Measurements from ENCODE around the gene FRMD7. TPM values are rescaled to one million over a fixed set of nuclear protein-coding genes. Genes with fewer than 3 reads are reported as not detected.

Gene FRMD7
- total and polyA plus RNA-seq, 2 of the 13 experiments (the other 11 are each of a cell fraction or from before 2014, with no cell fraction given), result 0.04 TPM; not detected in 1

DNA sequence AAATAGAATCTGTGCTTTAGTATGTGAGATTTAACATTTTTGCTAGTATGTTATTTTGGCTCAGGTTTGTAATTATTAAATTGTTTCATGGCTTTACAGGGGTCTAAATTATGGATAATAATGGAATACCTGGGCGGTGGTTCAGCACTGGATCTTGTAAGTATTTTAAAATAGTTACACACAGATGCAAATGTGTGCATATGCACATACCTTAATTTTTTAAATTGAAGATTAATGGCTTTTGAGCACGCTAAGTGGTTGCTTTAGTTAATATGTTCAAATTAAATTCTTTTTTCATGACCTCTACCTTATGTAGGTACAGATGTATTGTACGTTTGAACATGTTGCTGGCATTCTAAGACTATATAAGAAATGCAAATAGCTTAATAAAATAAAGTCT, 64.5 kb downstream of the FRMD7 start (continued):
- TF ChIP-seq, protein P1, sequence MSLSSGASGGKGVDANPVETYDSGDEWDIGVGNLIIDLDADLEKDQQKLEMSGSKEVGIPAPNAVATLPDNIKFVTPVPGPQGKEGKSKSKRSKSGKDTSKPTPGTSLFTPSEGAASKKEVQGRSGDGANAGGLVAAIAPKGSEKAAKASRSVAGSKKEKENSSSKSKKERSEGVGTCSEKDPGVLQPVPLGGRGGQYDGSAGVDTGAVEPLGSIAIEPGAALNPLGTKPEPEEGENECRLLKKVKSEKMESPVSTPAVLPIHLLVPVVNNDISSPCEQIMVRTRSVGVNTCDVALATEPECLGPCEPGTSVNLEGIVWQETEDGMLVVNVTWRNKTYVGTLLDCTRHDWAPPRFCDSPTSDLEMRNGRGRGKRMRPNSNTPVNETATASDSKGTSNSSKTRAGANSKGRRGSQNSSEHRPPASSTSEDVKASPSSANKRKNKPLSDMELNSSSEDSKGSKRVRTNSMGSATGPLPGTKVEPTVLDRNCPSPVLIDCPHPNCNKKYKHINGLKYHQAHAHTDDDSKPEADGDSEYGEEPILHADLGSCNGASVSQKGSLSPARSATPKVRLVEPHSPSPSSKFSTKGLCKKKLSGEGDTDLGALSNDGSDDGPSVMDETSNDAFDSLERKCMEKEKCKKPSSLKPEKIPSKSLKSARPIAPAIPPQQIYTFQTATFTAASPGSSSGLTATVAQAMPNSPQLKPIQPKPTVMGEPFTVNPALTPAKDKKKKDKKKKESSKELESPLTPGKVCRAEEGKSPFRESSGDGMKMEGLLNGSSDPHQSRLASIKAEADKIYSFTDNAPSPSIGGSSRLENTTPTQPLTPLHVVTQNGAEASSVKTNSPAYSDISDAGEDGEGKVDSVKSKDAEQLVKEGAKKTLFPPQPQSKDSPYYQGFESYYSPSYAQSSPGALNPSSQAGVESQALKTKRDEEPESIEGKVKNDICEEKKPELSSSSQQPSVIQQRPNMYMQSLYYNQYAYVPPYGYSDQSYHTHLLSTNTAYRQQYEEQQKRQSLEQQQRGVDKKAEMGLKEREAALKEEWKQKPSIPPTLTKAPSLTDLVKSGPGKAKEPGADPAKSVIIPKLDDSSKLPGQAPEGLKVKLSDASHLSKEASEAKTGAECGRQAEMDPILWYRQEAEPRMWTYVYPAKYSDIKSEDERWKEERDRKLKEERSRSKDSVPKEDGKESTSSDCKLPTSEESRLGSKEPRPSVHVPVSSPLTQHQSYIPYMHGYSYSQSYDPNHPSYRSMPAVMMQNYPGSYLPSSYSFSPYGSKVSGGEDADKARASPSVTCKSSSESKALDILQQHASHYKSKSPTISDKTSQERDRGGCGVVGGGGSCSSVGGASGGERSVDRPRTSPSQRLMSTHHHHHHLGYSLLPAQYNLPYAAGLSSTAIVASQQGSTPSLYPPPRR (CRISPR knock-in tag; IDR thresholded peaks at IDR 0.05; ENCODE audit: borderline replicate concordance), result no peak
- TF ChIP-seq NFE2 (CRISPR knock-in tag; IDR thresholded peaks at IDR 0.05) (no peak), MLLT10 (CRISPR knock-in tag; IDR thresholded peaks at IDR 0.05) (no peak)

DNA sequence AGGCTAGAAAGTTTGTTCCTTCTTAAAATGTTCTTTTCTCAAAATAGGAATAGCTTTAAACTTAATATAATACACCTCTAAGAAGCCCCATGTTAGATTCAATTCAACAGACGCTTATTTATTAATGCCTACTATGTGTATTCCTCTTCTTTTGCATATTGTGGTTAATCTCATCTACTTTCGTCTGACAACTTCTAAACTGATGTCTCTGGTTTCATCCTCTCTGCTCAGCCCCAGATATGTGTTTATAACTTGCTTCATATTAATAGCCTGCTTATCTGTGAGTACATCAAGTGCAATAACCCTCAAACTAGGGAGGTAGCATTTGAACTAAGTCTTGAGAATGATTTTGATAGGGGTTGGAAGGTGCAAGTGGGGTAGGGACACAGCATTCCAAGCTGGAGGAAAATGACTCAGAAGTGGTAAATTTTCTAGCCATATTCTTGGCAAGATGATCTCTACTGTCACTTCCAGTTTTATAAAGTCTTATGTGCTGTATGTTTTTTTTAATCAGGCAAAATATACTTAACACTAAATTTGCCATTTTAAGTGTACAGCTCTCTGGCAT, 67.8 kb downstream of the FRMD7 start:
- ATAC-seq, result no peak
- Histone ChIP-seq H3K9me3 (ENCODE audit: low read length) (no peaks in the 10 kb centered on the region), H3K4me1 (ENCODE audit: insufficient read depth, low read length) (no peaks in the 10 kb centered on the region), H3K4me2 (ENCODE audit: low read depth, low read length) (no peak overlapping the region), H3K9ac (ENCODE audit: insufficient read depth, low read depth, low read length) (no peak overlapping the region), H3K79me2 (ENCODE audit: insufficient read depth, low read length) (no peaks in the 10 kb centered on the region), H3K27ac (ENCODE audit: extremely low read length, insufficient read depth, low read length) (no peak overlapping the region), H3K4me3 (replicated peaks in 1 of 3; ENCODE audit: insufficient read depth in 1 of 3, low read depth in 2 of 3, low read length in 3 of 3) (no peak overlapping the region), H4K20me1 (ENCODE audit: insufficient read depth, low read length) (no peaks in the 10 kb centered on the region), H3K36me3 (replicated peaks in 1 of 2; ENCODE audit: control insufficient read depth in 1 of 2, insufficient read depth in 2 of 2, low read length in 2 of 2) (peaks cover 0 to 4% of the 10 kb centered on the region in 2 experiments; a peak in 2 of 5 replicates), H3K27me3 (ENCODE audit: control insufficient read depth in 1 of 2, insufficient read depth in 2 of 2, low read length in 2 of 2) (no peaks in the 10 kb centered on the region), H2AFZ (ENCODE audit: low read length) (no peak overlapping the region)
- ChIA-PET POLR2A (no interaction called here), CTCF (ENCODE audit: low intra/inter-chr PET ratio, low total read pairs) (no interaction called here)
- WGBS (ENCODE audit: low lambda C conversion rate), result 98% methylated on average over 2 of the region's 2 CpGs
- no peak for FAIRE-seq
- no peak for DNase-seq (ENCODE audit: low spot score)
- BruUV-seq (replicated peaks), result no TSS peak
- intact Hi-C loops (cut with micrococcal nuclease; ENCODE audit: unreplicated experiment) (no loop called here), in situ Hi-C loops (cut with HindIII; ENCODE audit: extremely low pct_ligation_motif_present, low pct_unique_long_range_greater_than_20kb) (no loop called here)
- TF ChIP-seq ZNF230 (CRISPR knock-in tag; IDR thresholded peaks at IDR 0.05) (no peak), ZSCAN22 (CRISPR knock-in tag; IDR thresholded peaks at IDR 0.05) (no peak), ZBTB3 (CRISPR knock-in tag; IDR thresholded peaks at IDR 0.05; ENCODE audit: borderline replicate concordance, low read depth) (no peak), HNRNPK (IDR thresholded peaks at IDR 0.05; ENCODE audit: low read depth, low read length, poor library complexity, severe bottlenecking) (no peak), ZSCAN31 (CRISPR knock-in tag; IDR thresholded peaks at IDR 0.05; ENCODE audit: low read depth) (no peak), ZNF124 (CRISPR knock-in tag; IDR thresholded peaks at IDR 0.05) (no peak), ZNF83 (CRISPR knock-in tag; IDR thresholded peaks at IDR 0.05; ENCODE audit: borderline replicate concordance) (no peak), BRF2 (CRISPR knock-in tag; IDR thresholded peaks at IDR 0.05) (no peak), ISX (CRISPR knock-in tag; conservative IDR thresholded peaks at IDR 0.05) (no peak)
